SH-SY5Y (cell line): Measurements from ENCODE around the gene QRFPR.

Source experiments
- GATA2 ChIP-seq: IDR thresholded peaks from 2 replicates; pipeline ENCODE4 v1.6.1; 2011; ENCODE audit warnings: mild to moderate bottlenecking, low read depth, low read length
- GATA3 ChIP-seq: IDR thresholded peaks from 2 replicates; pipeline ENCODE4 v1.6.1; 2011; ENCODE audit warnings: low read depth, mild to moderate bottlenecking, low read length, moderate library complexity

DNA sequence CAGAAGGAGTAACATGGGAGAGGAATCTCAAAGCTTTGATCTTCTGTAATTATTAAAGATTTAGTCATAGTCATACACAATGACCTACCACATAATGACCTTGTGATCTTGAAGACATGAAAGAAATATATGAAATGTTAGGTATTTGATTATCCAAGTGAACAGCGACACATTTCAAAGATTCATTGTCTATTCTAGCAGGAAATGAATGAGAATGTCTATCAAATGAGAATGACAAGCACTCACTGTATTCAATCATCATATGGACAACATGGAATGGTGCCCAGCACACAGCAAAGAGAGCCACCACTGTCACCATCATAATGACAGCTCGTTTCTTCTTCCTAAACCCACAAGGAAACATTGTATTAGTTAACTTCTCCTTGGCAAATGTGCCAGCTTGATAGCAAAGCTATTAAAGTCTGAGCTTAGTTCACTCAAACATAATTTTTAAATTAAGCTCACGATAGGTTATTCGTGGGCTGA, 50.6 kb downstream of the QRFPR start:
- TF ChIP-seq GATA2, result no peak
- no peak for TF ChIP-seq GATA3
